ENCODE measurements around the gene DNM3.

The DNM3 gene

DNA sequence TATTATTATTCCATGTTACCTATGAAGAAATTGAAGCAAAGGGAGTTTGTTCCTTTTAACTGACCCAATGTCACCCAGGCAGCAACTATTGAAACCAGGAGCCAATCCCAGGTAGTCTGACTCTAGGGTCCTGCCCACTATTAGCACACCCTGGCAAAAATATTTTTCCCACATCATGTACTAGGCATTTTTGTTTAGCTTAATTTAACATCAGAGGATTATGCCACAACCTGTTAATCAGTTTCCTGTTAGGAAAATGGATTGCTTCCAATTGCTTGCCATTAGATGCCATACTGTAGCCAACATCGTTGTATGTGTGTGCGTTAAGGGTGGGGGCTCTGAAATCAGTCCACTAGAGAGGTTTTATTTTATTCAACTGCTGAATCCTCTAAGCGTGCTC lies 281.1 kb downstream of the DNM3 start:
- no peak overlapping the region for H3K4me3 ChIP-seq (ENCODE audit: low read depth, low read length)
- no peak for TF ChIP-seq CTCF (IDR thresholded peaks at IDR 0.05; ENCODE audit: low read depth, low read length, missing control alignments)
- no peak for DNase-seq (ENCODE audit: low read depth)

GRCh38 chr1:172125250-172125649 lies 284.0 kb downstream of the DNM3 start:
- TF ChIP-seq CTCF (IDR thresholded peaks at IDR 0.05; ENCODE audit: low read depth, low read length, missing control alignments): no peak
- no peak for DNase-seq (ENCODE audit: low read depth)
- H3K4me3 ChIP-seq (ENCODE audit: low read depth, low read length): no peak overlapping the region

GRCh38 chr1:172125812-172126430 lies 284.6 kb downstream of the DNM3 start:
- no peak for TF ChIP-seq CTCF (IDR thresholded peaks at IDR 0.05; ENCODE audit: low read depth, low read length, missing control alignments)
- H3K4me3 ChIP-seq (ENCODE audit: low read depth, low read length): no peak overlapping the region
- DNase-seq (ENCODE audit: low read depth): no peak

GRCh38 chr1:172132836-172133235 lies 291.5 kb downstream of the DNM3 start:
- H3K4me3 ChIP-seq (ENCODE audit: low read depth, low read length): no peak overlapping the region
- no peak for DNase-seq (ENCODE audit: low read depth)
- no peak for TF ChIP-seq CTCF (IDR thresholded peaks at IDR 0.05; ENCODE audit: low read depth, low read length, missing control alignments)

GRCh38 chr1:172134087-172134731 lies 292.9 kb downstream of the DNM3 start:
- TF ChIP-seq CTCF (IDR thresholded peaks at IDR 0.05; ENCODE audit: low read depth, low read length, missing control alignments): no peak
- peak; percentile 15 for DNase-seq (ENCODE audit: low read depth)
- no peak overlapping the region for H3K4me3 ChIP-seq (ENCODE audit: low read depth, low read length)

DNA sequence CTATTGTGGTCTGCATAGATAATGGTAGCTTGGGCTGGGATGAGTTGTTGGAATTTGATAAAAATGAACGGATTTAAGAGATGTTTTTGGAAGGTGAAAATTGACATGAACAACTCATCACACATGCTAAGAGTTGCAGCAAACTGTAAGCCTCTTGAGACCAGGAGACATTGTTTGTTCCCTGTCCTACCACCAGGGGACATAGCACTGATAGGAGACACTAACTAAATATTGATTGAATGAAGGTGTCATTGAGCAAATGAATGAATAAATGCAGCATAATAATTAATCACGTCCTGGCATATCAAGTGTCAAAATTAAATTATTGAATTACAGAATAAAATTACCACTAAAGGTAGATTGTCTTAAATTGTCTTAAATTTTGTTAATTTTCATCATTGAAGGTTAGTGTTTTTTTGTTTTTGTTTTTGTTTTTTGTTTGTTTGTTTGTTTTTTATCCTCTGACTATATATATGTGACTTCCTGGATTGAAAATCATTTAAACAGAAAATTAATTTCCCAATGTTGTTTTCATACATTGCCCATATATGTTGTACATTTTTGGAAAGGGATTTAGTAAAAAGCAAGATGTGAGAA lies 293.9 kb downstream of the DNM3 start:
- DNase-seq (ENCODE audit: low read depth): peak; percentile 24
- peak; percentile 77 for TF ChIP-seq CTCF (IDR thresholded peaks at IDR 0.05; ENCODE audit: low read depth, low read length, missing control alignments)
- H3K4me3 ChIP-seq (ENCODE audit: low read depth, low read length): no peak overlapping the region
